DLD1 (cell line): ENCODE data around the gene ANO3.

ENCODE experiments used
- in situ Hi-C: cut with HindIII; loops from 2 replicates; pipeline ENCODE4 v1.10.0; 2017; ENCODE audit warnings: low sequenced_read_pairs

The ANO3 gene

GRCh38 chr11:26353010-26353409 lies 21.1 kb downstream of the ANO3 start:
- in situ Hi-C loops, result no loop called here

GRCh38 chr11:26359055-26359454 lies 27.1 kb downstream of the ANO3 start:
- in situ Hi-C loops, result no loop called here

- in situ Hi-C loops, result no loop called here
Observed at GRCh38 chr11:26365284-26365683, 33.4 kb downstream of the ANO3 start.

GRCh38 chr11:26377619-26378018 lies 45.7 kb downstream of the ANO3 start:
- in situ Hi-C loops, result no loop called here

- in situ Hi-C loops, result no loop called here
Observed at GRCh38 chr11:26399336-26399735, 67.4 kb downstream of the ANO3 start.

GRCh38 chr11:26410706-26411366 lies 78.9 kb downstream of the ANO3 start:
- in situ Hi-C loops, result no loop called here

GRCh38 chr11:26412955-26413354 lies 81.0 kb downstream of the ANO3 start:
- in situ Hi-C loops, result no loop called here

- in situ Hi-C loops, result no loop called here
Observed at GRCh38 chr11:26418386-26418912, 86.5 kb downstream of the ANO3 start.

GRCh38 chr11:26420331-26420730 lies 88.4 kb downstream of the ANO3 start:
- in situ Hi-C loops, result no loop called here

- in situ Hi-C loops, result no loop called here
Observed at GRCh38 chr11:26424255-26424654, 92.3 kb downstream of the ANO3 start.

GRCh38 chr11:26439854-26440253 lies 107.9 kb downstream of the ANO3 start:
- in situ Hi-C loops, result no loop called here

GRCh38 chr11:26442131-26442530 lies 110.2 kb downstream of the ANO3 start:
- in situ Hi-C loops, result no loop called here

GRCh38 chr11:26443617-26444016 lies 111.7 kb downstream of the ANO3 start:
- in situ Hi-C loops, result no loop called here

- in situ Hi-C loops, result no loop called here
Observed at GRCh38 chr11:26457636-26458035, 125.7 kb downstream of the ANO3 start.

GRCh38 chr11:26465274-26465673 lies 133.3 kb downstream of the ANO3 start:
- in situ Hi-C loops, result no loop called here

- in situ Hi-C loops, result no loop called here
Observed at GRCh38 chr11:26467506-26467905, 135.6 kb downstream of the ANO3 start.

- in situ Hi-C loops, result no loop called here
Observed at GRCh38 chr11:26470992-26471391, 139.1 kb downstream of the ANO3 start.

GRCh38 chr11:26473216-26474194 lies 141.6 kb downstream of the ANO3 start:
- in situ Hi-C loops, result no loop called here

- in situ Hi-C loops, result no loop called here
Observed at GRCh38 chr11:26474401-26474800, 142.5 kb downstream of the ANO3 start.

GRCh38 chr11:26477396-26477795 lies 145.5 kb downstream of the ANO3 start:
- in situ Hi-C loops, result no loop called here

- in situ Hi-C loops, result no loop called here
Observed at GRCh38 chr11:26478710-26479109, 146.8 kb downstream of the ANO3 start.

GRCh38 chr11:26480041-26480440 lies 148.1 kb downstream of the ANO3 start:
- in situ Hi-C loops, result no loop called here
